Measurements from ENCODE around the gene XPNPEP2. TPM values are rescaled to one million over a fixed set of nuclear protein-coding genes. Genes with fewer than 3 reads are reported as not detected.

XPNPEP2 gene
- total RNA-seq, 2 donors from 2014 or later, result 0.52 to 5.6 TPM

DNA sequence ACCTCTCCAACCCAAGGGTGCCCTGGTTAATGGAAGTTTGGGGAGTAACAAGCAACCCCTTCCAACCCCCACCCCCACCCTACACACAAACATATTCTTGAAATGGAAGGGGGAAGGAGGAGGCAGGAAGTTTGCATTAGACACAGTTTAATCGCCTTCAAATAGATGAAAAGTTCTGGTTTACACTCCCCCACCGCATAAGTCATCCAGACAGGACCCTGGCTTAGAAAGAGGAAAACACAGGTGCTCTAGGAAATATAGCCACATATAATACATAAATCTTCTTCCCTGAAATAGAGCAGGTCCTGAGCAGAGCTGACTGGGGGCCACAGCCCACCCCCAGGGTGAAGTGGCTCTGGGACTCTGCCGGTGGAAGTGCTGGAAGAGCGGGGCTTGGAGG is 66.0 kb downstream of the XPNPEP2 start:
- Histone ChIP-seq H3K4me3 (no peak overlapping the region), H3K36me3 (replicated peaks in 1 of 2; ENCODE audit: insufficient read depth in 1 of 2, low read depth in 2 of 2) (no peaks in the 10 kb centered on the region), H3K9me3 (no peaks in the 10 kb centered on the region), H3K4me1 (no peaks in the 10 kb centered on the region), H3K27ac (no peak overlapping the region), H3K27me3 (no peaks in the 10 kb centered on the region)
- intact Hi-C loops (cut with DNase I), result no loop called here
- ATAC-seq, result no peak
- WGBS, 2 donors, result 91 to 100% methylated on average over 2 to 3 of the region's 4 CpGs
- DNase-seq, result no peak
- TF ChIP-seq POLR2A (IDR thresholded peaks at IDR 0.05), result no peak
- TF ChIP-seq, protein P1, sequence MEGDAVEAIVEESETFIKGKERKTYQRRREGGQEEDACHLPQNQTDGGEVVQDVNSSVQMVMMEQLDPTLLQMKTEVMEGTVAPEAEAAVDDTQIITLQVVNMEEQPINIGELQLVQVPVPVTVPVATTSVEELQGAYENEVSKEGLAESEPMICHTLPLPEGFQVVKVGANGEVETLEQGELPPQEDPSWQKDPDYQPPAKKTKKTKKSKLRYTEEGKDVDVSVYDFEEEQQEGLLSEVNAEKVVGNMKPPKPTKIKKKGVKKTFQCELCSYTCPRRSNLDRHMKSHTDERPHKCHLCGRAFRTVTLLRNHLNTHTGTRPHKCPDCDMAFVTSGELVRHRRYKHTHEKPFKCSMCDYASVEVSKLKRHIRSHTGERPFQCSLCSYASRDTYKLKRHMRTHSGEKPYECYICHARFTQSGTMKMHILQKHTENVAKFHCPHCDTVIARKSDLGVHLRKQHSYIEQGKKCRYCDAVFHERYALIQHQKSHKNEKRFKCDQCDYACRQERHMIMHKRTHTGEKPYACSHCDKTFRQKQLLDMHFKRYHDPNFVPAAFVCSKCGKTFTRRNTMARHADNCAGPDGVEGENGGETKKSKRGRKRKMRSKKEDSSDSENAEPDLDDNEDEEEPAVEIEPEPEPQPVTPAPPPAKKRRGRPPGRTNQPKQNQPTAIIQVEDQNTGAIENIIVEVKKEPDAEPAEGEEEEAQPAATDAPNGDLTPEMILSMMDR (IDR thresholded peaks at IDR 0.05), result no peak

GRCh38 chrX:129808158-129808828 is 69.5 kb downstream of the XPNPEP2 start:
- Histone ChIP-seq H3K4me1 (no peaks in the 10 kb centered on the region), H3K27ac (no peak overlapping the region), H3K36me3 (replicated peaks in 1 of 2; ENCODE audit: insufficient read depth in 1 of 2, low read depth in 2 of 2) (no peaks in the 10 kb centered on the region), H3K27me3 (no peaks in the 10 kb centered on the region), H3K9me3 (no peaks in the 10 kb centered on the region), H3K4me3 (no peak overlapping the region)
- intact Hi-C loops (cut with DNase I), result no loop called here
- DNase-seq (no peak), ATAC-seq (no peak)
- TF ChIP-seq, protein P1 (IDR thresholded peaks at IDR 0.05), result no peak
- no peak for TF ChIP-seq POLR2A (IDR thresholded peaks at IDR 0.05)
- WGBS, 2 donors, result 76 to 78% methylated on average over 2 of the region's 2 CpGs

DNA sequence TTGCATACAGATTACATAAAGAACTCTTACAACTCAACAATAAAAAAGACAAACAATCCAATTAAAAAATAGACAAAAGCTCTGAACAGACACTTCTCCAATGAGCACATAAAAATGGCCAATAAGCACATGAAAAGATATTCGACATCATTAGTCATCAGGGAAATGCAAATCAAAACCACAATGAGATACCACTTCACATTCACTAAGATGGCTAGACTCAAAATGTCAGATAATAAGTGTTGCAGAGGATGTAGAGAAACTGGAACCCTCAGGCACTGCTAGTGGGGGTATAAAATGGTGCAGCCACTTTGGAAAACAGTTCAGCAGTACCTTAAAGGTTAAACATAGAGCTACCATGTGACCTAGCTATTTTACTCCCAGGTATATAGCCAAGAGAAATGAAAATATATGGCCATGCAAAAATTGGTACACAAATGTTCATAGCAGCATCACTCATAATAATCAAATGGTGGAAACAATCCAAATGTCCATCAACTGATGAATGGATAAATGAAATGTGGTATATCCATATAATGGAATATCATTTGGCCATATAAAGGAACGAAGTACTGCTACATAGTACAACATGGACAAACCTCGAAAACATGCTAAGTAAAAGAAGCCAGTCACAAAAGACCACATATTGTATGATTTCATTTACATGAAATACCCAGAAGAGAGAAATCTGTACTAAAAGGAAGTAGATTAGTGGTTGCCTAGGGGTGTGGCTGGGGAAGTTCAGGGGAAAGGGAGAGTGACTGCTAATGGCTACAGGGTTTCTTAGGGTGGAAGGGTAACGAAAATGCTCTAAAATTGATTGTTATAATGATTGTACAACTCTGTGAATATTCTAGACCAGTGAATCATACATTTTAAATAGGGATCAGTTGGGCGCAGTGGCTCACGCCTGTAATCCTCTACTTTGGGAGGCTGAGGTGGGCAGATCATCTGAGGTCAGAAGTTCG is 70.3 kb downstream of the XPNPEP2 start:
- no peak for TF ChIP-seq POLR2A (IDR thresholded peaks at IDR 0.05)
- TF ChIP-seq, protein P1 (IDR thresholded peaks at IDR 0.05), result no peak
- ATAC-seq, result no peak
- Histone ChIP-seq H3K36me3 (replicated peaks in 1 of 2; ENCODE audit: insufficient read depth in 1 of 2, low read depth in 2 of 2) (no peaks in the 10 kb centered on the region), H3K27me3 (no peaks in the 10 kb centered on the region), H3K4me1 (no peaks in the 10 kb centered on the region), H3K4me3 (no peak overlapping the region), H3K9me3 (no peaks in the 10 kb centered on the region), H3K27ac (no peak overlapping the region)
- intact Hi-C loops (cut with DNase I), result no loop called here
- WGBS, 2 donors, result 83 to 85% methylated on average over 7 of the region's 7 CpGs
- no peak for DNase-seq

DNA sequence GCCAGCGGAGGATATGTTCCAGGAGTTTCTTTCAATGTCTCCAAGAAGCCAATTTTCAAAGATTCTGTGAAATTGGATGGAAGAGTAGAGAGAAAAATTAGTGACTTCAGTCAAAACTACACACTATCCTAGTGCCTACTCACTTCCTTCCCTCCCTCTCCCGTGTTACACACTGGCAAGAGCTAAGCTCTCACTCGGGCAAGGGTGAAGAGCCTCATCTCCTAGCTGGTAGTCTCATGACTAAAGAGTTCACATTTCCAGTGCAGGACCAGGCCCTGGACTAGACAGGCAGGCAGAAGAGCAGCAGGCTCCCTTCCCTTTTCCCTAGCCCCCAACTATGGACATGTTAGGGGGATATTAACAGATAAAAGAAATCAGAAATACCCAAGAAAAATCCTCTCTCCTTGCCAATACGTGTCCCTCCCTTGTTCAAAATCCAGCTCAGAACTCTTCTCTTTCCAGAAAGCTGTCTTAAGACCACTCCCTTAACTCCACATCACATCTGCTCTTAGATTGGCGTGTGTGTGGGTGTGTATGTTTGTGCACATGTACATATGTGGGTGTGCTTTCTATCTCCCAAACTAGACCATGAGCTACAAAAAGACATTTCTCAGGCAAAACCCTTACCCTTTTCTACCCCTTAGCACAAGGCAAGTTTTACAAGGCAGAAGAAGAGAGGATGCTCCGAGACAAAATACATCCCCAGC is 75.0 kb downstream of the XPNPEP2 start:
- ATAC-seq, result no peak
- H3K4me1 ChIP-seq, result no peaks in the 10 kb centered on the region
- no peaks in the 10 kb centered on the region for H3K9me3 ChIP-seq
- no peak overlapping the region for H3K4me3 ChIP-seq
- H3K27me3 ChIP-seq, result no peaks in the 10 kb centered on the region
- WGBS, 2 donors, result 85 to 88% methylated on average over 6 of the region's 6 CpGs
- H3K36me3 ChIP-seq (replicated peaks in 1 of 2; ENCODE audit: insufficient read depth in 1 of 2, low read depth in 2 of 2), result no peaks in the 10 kb centered on the region
- no peak overlapping the region for H3K27ac ChIP-seq
- intact Hi-C loops (cut with DNase I), result no loop called here
- no peak for DNase-seq
- TF ChIP-seq POLR2A (IDR thresholded peaks at IDR 0.05), result no peak
- TF ChIP-seq, protein P1 (IDR thresholded peaks at IDR 0.05), result no peak
